Renal pelvis (tissue), 4 donors: ENCODE data around the gene CPNE2. TPM values are rescaled to one million over a fixed set of nuclear protein-coding genes. Genes with fewer than 3 reads are reported as not detected.
"Not testable (repeated sequence)": the region's sequence is repeated elsewhere in the genome, so short reads cannot be mapped to it uniquely, and the experiment has no call there.

Experiments
- DNase-seq: peaks from one replicate; pipeline ENCODE4 v3.0.0-alpha.2; 2013
- polyA plus RNA-seq, 3 donors: library from polyadenylated mRNA; unstranded; fragments of 120-200 nt; gene quantifications; one replicate each; pipeline ENCODE4 v1.2.1, GENCODE V29; 2013; ENCODE audit not compliant: insufficient read length in 3 of 3

CPNE2 gene
- polyA plus RNA-seq, 3 donors, result 35.1 to 40.3 (median 36.4) TPM

DNA sequence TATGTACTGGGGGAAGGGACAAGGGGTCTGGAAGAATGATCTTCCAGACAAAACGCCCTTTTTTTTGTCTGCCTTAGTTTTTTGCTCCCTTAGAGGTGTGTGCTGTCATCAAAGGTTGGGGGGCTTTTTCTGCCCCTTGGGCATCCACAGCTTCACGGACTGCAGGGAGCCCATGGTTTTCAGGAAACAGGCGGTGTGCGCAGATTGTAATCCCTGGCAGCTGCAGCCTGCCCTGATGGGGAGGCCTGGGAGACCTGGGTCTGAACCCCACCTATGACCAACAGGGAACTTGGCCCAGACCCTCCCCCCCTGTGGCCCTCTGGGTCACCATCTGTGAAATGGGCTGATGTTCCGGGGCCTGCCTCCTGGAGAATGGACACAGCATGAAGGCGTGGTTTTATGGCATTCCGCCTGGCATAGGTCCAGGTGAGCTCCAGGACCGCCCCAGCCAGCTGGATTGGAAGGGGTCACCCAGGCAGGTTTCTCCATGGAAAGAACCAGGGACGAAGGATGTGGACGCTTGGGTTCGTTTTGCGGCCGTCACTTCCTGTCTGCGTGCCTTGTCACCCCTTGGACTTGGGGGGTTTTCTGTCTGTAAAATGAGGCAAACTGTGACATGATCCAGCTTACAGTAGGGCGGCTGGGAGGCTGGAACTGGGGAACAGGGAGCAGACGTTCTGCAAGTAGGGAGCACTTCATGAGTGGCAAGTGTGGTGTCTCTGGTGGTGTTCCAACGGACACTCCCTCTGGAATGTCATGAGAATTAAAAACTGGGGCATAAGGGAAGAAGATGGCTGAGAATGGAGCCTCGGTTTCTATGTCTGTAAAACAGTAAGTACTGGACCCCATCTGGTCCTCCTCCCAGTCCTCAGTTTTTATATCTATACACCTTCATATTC is 1.5 kb downstream of the CPNE2 start:
- DNase-seq, result no peak

- DNase-seq, result no peak
Observed at GRCh38 chr16:57094911-57095310, 2.5 kb downstream of the CPNE2 start.

DNA sequence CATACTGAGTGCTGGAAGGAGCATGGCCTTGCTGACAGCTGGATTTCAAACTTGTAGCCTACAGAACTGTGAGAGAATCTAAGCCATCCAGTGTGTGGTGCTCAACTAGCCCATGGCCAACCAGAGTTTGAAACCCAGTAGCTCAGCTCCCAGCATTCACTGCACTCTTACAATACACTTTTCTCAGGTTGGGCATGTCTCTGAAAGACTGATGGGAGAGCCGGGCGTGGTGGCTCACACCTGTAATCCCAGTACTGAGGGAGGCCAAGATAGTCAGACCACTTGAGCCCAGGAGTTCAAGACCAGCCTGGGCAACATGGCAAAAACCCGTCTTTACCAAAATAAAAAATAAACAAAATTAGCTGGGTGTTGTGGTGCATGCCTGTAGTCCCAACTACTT is 3.8 kb downstream of the CPNE2 start:
- no peak for DNase-seq

GRCh38 chr16:57096793-57097192 is 4.4 kb downstream of the CPNE2 start:
- no peak for DNase-seq

DNA sequence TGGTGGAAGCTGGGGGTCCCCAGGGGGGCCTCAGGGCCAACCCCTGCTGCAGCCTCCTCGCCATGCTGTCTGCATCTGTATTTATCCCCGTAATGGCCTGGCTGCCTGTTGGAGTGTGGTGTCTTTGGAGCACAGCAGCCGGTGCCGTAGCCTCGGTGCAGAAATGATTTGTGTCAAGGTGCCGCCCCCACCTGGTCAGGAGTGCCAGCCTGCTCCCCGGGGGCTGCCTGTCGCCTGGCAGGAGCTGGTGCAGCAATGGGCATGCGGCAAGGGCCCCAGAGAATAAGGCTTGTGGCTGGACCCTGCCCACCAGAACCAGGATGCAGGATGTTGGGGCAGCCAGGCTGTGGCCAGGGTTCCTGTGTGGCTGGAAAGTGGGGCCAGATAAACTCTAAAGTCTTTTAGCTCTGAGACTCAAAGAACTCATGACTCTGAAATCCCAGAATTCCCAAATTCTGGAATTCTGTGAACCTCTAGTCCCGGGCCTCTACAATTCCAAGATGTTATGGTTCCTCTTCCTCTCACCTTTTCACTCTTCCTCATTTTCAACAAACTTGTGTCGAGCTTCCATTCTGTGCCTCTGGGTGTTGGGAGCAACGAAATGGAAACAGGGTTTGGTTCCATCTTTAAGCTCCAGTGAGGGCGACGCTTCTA is 5.9 kb downstream of the CPNE2 start:
- DNase-seq, result no peak

DNA sequence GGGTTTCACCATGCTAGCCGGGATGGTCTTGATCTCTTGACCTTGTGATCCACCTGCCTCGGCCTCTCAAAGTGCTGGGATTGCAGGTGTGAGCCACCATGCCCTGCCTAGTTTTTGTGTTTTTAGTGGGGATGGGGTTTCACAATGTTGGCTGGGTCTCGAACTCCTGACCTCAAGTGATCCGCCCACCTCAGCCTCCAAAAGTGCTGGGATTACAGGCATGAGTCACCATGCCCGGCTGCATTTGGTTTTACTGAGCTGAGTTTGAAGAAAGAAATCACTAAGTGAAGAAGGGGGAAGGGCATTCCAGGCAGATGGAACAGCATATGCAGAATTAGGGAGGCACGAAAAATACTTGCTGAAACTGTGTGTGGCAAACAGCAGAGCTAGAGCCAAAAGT is 7.6 kb downstream of the CPNE2 start:
- DNase-seq, result not testable (repeated sequence)

GRCh38 chr16:57100445-57100844 is 8.1 kb downstream of the CPNE2 start:
- no peak for DNase-seq

- no peak for DNase-seq
Observed at GRCh38 chr16:57102888-57103851, 10.8 kb downstream of the CPNE2 start.

GRCh38 chr16:57104706-57105105 is 12.3 kb downstream of the CPNE2 start:
- no peak for DNase-seq

- no peak for DNase-seq
Observed at GRCh38 chr16:57105184-57105583, 12.8 kb downstream of the CPNE2 start.

GRCh38 chr16:57106767-57107166 is 14.4 kb downstream of the CPNE2 start:
- DNase-seq, result no peak

DNA sequence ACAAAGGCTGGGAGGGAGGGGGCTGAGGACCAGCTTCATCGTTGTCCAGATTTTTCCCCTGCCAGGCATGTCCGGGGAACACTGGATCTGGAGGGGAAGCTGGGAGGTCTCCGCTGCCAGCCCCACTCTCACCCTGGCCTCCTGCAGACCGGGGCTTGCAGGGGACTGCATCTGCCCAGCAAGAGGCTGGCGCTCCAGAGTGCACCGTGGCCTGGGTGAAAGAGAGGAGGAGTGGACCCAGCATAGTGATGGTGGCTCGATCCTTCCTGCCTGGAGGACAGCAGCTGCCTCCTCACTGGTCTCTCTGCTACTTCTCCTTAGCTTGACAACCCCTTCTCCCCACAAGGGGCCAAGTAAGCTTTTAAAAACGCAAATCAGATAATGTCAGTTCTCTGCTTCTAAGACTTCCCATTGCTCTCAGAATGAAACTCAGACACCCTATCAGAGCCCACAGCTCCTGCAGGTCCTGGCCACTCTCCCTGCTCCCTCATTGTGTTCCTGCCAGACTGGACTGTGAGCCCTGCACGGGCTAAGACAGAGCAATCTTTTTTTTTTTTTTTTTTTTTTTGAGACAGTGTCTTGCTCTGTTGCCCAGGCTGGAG is 15.0 kb downstream of the CPNE2 start:
- no peak for DNase-seq

GRCh38 chr16:57108432-57108831 is 16.0 kb downstream of the CPNE2 start:
- no peak for DNase-seq

- not testable (repeated sequence) for DNase-seq
Observed at GRCh38 chr16:57109259-57110105, 17.1 kb downstream of the CPNE2 start.

DNA sequence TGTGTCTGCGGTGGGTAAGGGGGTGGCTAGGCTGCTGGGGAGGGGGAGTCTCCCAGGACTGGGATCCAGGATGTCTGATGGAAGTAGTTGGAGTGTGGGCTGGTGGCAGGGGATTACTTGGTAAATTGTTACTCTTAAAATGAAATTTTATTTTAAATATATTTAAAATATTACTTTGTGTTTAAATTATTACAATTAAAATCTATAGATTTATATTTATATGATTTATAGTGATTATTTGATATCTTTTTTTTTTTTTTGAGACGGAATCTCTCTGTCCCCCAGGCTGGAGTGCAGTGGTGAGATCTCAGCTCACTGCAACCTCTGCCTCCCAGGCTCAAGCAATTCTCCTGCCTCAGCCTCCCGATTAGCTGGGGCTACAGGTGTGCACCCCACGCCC is 18.6 kb downstream of the CPNE2 start:
- DNase-seq, result no peak

GRCh38 chr16:57111420-57111819 is 19.0 kb downstream of the CPNE2 start:
- DNase-seq, result no peak

DNA sequence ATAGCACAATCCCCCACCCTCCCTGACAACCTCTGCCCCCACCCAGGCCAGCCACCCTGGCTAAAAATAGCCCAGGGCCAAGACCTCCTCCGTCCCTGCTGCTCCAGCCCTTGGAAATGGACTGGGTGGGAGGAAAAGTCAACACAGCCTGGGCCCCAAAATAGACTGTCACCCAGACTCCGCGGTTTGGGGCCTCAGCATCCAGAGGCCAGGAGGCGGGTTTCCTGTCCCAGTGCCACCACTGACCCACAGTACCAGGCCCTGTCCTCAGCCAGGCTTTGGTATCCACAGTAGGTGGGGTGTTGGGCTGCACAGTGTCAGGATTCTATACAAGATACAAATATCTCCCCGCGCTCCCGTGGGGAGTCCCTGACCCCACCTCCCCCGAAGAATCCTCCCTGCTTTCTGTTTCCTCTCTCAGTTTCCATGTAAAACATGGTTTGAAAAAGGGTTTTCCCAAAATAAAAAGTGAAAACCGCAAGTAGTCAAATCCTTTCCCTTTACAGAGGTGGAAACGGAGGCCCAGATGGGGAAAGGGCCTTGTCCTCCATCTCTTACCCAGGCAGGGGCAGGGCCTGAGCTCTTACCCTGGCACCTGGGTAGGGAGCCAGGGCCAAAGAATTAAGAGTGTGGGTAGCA is 20.1 kb downstream of the CPNE2 start:
- no peak for DNase-seq

DNA sequence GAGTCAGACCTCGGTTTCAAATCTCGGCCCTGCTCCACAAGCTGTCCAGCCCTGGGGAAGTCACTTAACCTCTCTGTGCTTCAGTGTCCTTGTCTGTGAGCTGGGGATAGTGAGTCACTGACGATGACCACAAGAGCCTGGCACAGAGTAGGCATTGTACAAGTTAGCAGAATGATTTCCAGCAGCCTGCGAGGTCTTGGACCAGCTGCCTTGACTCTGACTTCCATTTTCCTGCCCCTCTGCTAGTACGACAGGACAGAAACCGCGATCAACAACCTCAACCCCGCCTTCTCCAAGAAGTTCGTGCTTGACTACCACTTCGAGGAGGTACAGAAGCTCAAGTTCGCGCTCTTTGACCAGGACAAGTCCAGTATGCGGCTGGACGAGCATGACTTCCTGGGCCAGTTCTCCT is 20.7 kb downstream of the CPNE2 start:
- no peak for DNase-seq

DNA sequence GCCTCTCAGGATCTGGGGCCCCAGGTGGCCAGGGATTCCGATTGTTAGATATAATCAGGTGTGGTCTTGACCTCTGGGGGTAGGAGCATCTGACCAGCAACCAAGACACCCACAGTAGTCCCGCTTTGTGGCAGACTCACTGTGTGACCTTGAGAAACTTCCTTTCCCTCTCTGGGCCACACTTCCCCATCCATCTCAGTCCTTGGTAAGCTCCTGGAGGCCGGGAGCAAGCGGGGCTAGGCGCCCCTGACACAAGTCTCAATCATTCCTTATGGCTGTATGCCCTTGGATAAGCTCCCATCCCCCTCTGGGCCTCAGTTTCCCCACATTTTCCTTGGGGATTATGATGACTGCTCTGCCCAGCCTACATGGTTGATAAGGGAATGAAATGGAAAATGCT is 21.3 kb downstream of the CPNE2 start:
- no peak for DNase-seq

DNA sequence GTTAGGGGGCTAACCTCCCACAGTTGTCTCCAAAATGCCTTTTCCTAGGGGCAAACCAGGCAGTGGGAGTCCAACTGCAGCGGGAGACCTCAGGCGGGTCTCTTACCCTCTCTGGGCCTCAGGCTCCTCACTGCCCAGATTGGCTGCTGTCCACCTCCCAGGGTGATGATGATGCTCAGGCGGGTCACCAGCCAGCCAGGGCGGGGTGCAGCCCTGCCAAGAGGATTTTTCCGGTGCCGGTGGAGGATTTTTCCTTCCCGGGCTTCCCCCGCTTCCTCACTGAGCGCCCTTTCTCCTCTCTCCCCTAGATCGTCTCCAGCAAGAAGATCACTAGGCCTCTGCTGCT is 22.8 kb downstream of the CPNE2 start:
- no peak for DNase-seq
